Measurements from ENCODE around the gene ARHGAP19.

Gene ARHGAP19

GRCh38 chr10:97250952-97251351 is 41.5 kb downstream of the ARHGAP19 start:
- DNase-seq (ENCODE audit: low read depth): no peak
- H3K4me3 ChIP-seq (ENCODE audit: low read depth, low read length): no peak overlapping the region

GRCh38 chr10:97243836-97244235 is 48.6 kb downstream of the ARHGAP19 start:
- H3K4me3 ChIP-seq (ENCODE audit: low read depth, low read length): no peak overlapping the region

DNA sequence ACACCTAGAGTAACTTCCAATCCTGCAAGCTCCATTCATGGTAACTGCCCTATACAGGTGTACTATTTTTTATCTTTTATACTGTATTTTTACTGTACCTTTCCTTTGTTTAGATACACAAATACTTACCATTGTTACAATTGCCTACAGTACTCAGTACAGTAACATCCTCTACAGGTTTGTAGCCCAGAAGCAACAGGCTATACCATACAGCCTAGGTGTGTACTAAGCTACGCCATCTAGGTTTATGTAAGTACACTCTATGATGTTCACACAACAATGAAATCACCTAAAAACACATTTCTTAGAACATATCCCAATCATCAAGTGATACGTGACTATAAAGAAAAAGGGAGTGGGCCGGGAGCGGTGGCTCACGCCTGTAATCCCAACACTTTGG is 53.6 kb downstream of the ARHGAP19 start:
- H3K4me3 ChIP-seq (ENCODE audit: low read depth, low read length): no peak overlapping the region
- DNase-seq (ENCODE audit: low read depth): no peak

More at GRCh38 chr10:97243836-97244235, 48.6 kb downstream of the ARHGAP19 start:
- DNase-seq (ENCODE audit: low read depth): no peak

DNA sequence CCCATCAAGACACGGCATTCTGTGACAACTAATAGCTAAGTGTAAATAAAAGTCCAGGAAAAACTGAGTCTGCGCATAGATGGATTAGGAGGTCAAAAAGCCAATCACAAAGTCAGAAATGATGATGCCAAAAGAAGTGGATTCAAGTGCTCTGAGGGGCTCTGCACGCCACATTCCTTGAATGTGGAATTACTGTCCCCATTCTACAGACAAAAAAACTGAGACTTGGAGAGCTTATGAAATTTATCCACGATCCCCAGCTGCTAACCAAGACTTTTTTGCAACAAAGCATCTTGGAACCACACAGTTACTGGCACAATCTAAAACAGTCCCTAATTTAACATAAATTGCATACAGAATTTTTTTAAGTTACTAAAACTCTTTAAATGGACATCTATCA is 57.1 kb downstream of the ARHGAP19 start:
- no peak for DNase-seq (ENCODE audit: low read depth)
- H3K4me3 ChIP-seq (ENCODE audit: low read depth, low read length): no peak overlapping the region

GRCh38 chr10:97234400-97234799 is 58.0 kb downstream of the ARHGAP19 start:
- no peak for DNase-seq (ENCODE audit: low read depth)
- no peak overlapping the region for H3K4me3 ChIP-seq (ENCODE audit: low read depth, low read length)

DNA sequence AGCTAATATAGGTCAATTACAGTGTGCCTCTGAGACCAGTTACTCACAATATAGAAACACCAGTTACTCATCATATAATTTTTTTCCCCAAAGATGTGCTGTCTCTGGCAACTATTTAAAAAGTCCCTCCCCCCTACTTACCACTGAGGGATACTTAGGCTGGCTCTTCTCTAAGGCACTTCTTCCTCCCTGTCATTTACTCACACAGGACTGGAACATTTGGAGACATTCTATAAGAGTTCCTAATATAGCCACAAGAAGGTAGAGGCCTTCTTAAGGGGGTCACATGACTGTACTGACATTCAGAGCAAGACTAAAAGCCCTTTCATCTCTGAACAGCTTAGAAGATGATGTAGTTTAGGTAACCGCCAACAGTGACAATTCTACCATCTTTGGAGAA is 62.3 kb downstream of the ARHGAP19 start:
- no peak overlapping the region for H3K4me3 ChIP-seq (ENCODE audit: low read depth, low read length)
- no peak for DNase-seq (ENCODE audit: low read depth)

- DNase-seq (ENCODE audit: low read depth): no peak
- no peak overlapping the region for H3K4me3 ChIP-seq (ENCODE audit: low read depth, low read length)
Observed at GRCh38 chr10:97229322-97230015, 63.0 kb downstream of the ARHGAP19 start.

- DNase-seq (ENCODE audit: low read depth): no peak
- no peak overlapping the region for H3K4me3 ChIP-seq (ENCODE audit: low read depth, low read length)
Observed at GRCh38 chr10:97228775-97229157, 63.7 kb downstream of the ARHGAP19 start.

- no peak overlapping the region for H3K4me3 ChIP-seq (ENCODE audit: low read depth, low read length)
- DNase-seq (ENCODE audit: low read depth): no peak
Observed at GRCh38 chr10:97228130-97228774, 64.2 kb downstream of the ARHGAP19 start.

DNA sequence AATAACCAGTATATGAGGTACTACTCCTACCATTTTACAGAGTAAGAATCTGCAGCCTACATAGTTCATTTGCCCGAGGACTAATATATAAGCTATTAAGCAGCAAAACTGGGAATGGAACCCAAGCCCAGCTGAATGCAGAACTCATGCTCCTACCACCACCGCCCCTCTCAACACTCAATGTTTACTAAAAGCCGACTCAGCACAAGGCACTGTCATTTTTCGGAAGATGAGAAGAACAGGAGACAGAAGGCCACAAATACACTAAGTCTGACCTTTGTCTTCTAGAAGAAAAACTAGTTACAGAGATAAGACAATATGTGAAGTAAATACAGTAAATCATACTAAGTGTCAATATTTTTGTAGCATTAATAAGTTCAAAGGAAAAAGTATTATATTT is 66.0 kb downstream of the ARHGAP19 start:
- no peak overlapping the region for H3K4me3 ChIP-seq (ENCODE audit: low read depth, low read length)
- no peak for DNase-seq (ENCODE audit: low read depth)

GRCh38 chr10:97224483-97225435 is 67.7 kb downstream of the ARHGAP19 start:
- H3K4me3 ChIP-seq (ENCODE audit: low read depth, low read length): no peak overlapping the region
- no peak for DNase-seq (ENCODE audit: low read depth)

GRCh38 chr10:97222326-97222961 is 70.0 kb downstream of the ARHGAP19 start:
- DNase-seq (ENCODE audit: low read depth): no peak
- H3K4me3 ChIP-seq (ENCODE audit: low read depth, low read length): no peak overlapping the region

GRCh38 chr10:97220355-97220754 is 72.1 kb downstream of the ARHGAP19 start:
- DNase-seq (ENCODE audit: low read depth): no peak

DNA sequence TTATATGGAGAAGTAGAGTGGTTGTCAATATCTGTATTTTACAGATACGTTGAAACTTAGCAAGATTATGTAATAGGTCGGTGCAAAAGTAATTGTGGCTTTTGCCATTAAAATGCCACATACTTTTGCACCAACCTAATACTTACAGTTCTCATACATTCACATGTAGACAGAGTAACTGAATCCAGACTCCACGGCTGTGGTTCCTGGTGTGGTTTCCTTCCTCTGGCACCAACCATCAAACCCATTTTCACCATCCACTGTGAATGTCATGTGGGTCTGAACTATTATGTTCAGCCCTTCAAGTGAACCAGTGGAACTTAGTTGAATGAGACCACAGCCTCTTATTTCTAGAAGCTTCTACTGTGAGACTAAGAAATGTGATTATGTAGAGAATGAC is 75.1 kb downstream of the ARHGAP19 start:
- DNase-seq (ENCODE audit: low read depth): no peak
- H3K4me3 ChIP-seq (ENCODE audit: low read depth, low read length): no peak overlapping the region

More at GRCh38 chr10:97220355-97220754, 72.1 kb downstream of the ARHGAP19 start:
- H3K4me3 ChIP-seq (ENCODE audit: low read depth, low read length): no peak overlapping the region

- no peak overlapping the region for H3K4me3 ChIP-seq (ENCODE audit: low read depth, low read length)
- no peak for DNase-seq (ENCODE audit: low read depth)
Observed at GRCh38 chr10:97215619-97216260, 76.7 kb downstream of the ARHGAP19 start.

DNA sequence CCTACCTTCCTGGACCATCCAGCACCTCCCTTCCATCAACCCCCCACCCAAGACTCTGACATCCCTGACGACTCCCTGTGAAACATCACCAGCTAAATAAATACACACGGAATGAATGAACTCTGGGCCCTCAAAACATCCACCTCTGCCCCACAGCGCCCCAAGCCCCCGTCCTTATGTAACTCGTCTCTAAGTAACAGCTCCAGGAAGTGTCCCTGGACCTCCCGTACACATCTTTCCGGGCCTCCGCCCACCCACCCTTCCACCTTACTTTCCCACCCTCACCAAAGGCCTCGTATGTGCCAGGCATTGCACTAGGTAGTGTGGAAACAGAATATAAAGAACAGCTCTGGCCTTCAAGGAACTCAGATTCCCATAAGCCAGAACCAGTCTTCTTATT is 79.0 kb downstream of the ARHGAP19 start:
- no peak for DNase-seq (ENCODE audit: low read depth)
- H3K4me3 ChIP-seq (ENCODE audit: low read depth, low read length): no peak overlapping the region

DNA sequence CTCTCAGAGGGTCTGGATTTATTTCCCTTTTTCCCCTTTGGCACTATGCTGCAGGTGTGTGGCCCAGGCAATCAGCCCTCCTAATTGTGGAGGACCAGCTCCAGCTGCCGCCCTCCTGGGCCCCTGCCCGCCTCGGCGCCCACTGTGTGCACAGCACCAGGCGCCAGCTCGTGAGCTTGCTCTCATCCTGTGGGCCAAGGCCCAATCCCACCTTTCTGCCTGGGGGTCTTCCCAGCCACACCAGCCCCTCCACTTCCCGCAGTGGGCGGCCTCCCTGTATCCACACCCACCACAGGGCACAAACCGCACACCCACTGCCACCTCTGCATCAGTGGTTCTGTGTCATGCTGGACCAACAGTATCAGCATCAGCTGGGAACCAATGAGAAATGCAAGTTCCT is 81.2 kb downstream of the ARHGAP19 start:
- H3K4me3 ChIP-seq (ENCODE audit: low read depth, low read length): no peak overlapping the region

DNA sequence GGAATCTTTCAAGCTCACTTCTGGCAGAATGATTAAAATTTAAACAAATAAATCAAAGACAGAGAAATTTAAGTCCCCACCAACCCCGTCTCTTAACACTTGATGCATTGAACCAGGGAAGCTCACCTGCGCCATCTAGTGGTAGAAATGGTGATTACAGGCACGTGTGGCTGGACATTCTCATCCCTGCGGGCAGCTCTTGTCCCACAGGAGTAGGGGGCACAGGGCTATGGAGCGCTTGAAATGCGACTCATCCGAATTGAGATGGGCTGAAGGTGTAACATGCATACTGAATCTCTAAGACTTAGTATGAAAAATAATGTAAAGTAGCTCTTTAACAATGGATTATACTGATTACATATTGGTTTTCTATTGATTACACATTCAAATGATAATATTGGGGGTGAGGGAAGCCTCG is 81.9 kb downstream of the ARHGAP19 start:
- no peak overlapping the region for H3K4me3 ChIP-seq (ENCODE audit: low read depth, low read length)
- no peak for DNase-seq (ENCODE audit: low read depth)

More for the DNA sequence above, 81.2 kb downstream of the ARHGAP19 start:
- no peak for DNase-seq (ENCODE audit: low read depth)

- no peak for DNase-seq (ENCODE audit: low read depth)
- H3K4me3 ChIP-seq (ENCODE audit: low read depth, low read length): no peak overlapping the region
Observed at GRCh38 chr10:97207756-97208346, 84.6 kb downstream of the ARHGAP19 start.
